Caco-2 (cell line): Measurements from ENCODE around the gene RSU1. TPM values are rescaled to one million over a fixed set of nuclear protein-coding genes. Genes with fewer than 3 reads are reported as not detected.

Source experiments
- BruUV-seq: library from RNA; stranded (reverse); fragments of 400-500 nt; replicated peaks from 2 replicates; lab custom pipeline; 2021; lab: Mats Ljungman, UMichigan
- CTCF ChIA-PET: fragments of 300-600 bp; sonication (Branson Sonifier 250); formaldehyde crosslinking; loops from one replicate; lab custom pipeline; 2022; ENCODE audit warnings: antibody characterized with exemption; lab: Charles Lee
- POLR2A ChIA-PET: fragments of 300-600 bp; sonication (Branson Sonifier 250); formaldehyde crosslinking; loops from one replicate; lab custom pipeline; 2022; ENCODE audit warnings: antibody characterized with exemption; lab: Charles Lee
- DNase-seq, 2 experiments: peaks; one replicate each; pipeline versions ENCODE4 v3.0.0 to v3.0.0-alpha.2; 2020 to 2022
- H3K27me3 ChIP-seq: replicated peaks from 2 replicates; pipeline ENCODE4 v1.6.0; 2011; ENCODE audit warnings: low read length; ENCODE audit not compliant: control insufficient read depth, insufficient read depth
- H3K36me3 ChIP-seq: 2 replicates; pipeline ENCODE4 v1.5.1; 2011; ENCODE audit warnings: low read length; ENCODE audit not compliant: control insufficient read depth, insufficient read depth
- H3K4me1 ChIP-seq: fragments of 250-450 bp; sonication (Bioruptor Pico); 2 replicates; pipeline ENCODE4 v1.5.1; 2020; ENCODE audit warnings: mild to moderate bottlenecking
- H3K4me3 ChIP-seq: 2 replicates; pipeline ENCODE4 v1.5.1; 2011; ENCODE audit warnings: low read depth, mild to moderate bottlenecking, control low read depth, low read length
- H3K9me3 ChIP-seq: fragments of 250-450 bp; sonication (Bioruptor Pico); 2 replicates; pipeline ENCODE4 v1.5.1; 2020; ENCODE audit warnings: mild to moderate bottlenecking, moderate library complexity
- H3K27ac Mint-ChIP-seq: one replicate; pipeline ENCODE4 v1.8.0; 2022; ENCODE audit warnings: mixed read lengths; ENCODE audit not compliant: unreplicated experiment
- H3K27me3 Mint-ChIP-seq: one replicate; pipeline ENCODE4 v1.8.0; 2022; ENCODE audit warnings: mixed read lengths; ENCODE audit not compliant: insufficient read depth, unreplicated experiment
- H3K36me3 Mint-ChIP-seq: one replicate; pipeline ENCODE4 v1.8.0; 2022; ENCODE audit warnings: mild to moderate bottlenecking, mixed read lengths; ENCODE audit not compliant: insufficient read depth, unreplicated experiment
- H3K4me1 Mint-ChIP-seq: one replicate; pipeline ENCODE4 v1.8.0; 2022; ENCODE audit warnings: low read depth, mixed read lengths; ENCODE audit not compliant: unreplicated experiment
- H3K4me3 Mint-ChIP-seq: one replicate; pipeline ENCODE4 v1.8.0; 2022; ENCODE audit warnings: mild to moderate bottlenecking, moderate library complexity, mixed read lengths; ENCODE audit not compliant: unreplicated experiment
- H3K9me3 Mint-ChIP-seq: one replicate; pipeline ENCODE4 v1.8.0; 2022; ENCODE audit warnings: mixed read lengths; ENCODE audit not compliant: unreplicated experiment
- CTCF ChIP-seq, 2 experiments: fragments of 200-600 bp in 1 of 2; IDR thresholded peaks; 1 replicate in 1 of 2; 2 replicates in 1 of 2; pipeline versions ENCODE4 v1.5.1 to v1.8.0; 2011 to 2022; ENCODE audit warnings: antibody characterized with exemption in 1 of 2, control low read depth in 1 of 2, inconsistent platforms in 1 of 2, low read depth in 1 of 2, low read length in 1 of 2, mild to moderate bottlenecking in 1 of 2, moderate library complexity in 1 of 2; ENCODE audit not compliant: insufficient read depth in 1 of 2, severe bottlenecking in 1 of 2, unreplicated experiment in 1 of 2
- intact Hi-C: fragments of 100-400 bp; cut with micrococcal nuclease; formaldehyde crosslinking; loops from one replicate; pipeline ENCODE4 v1.10.0; 2022; ENCODE audit not compliant: unreplicated experiment
- total RNA-seq: library from RNA; stranded (reverse); gene quantifications from 2 replicates; pipeline ENCODE4 v1.2.3, GENCODE V29; 2022

Gene RSU1
- total RNA-seq, 1 experiment from 2014 or later: 62.0 TPM

- no peaks in the 10 kb centered on the region; the same call in 1 of the 2 replicates for H3K4me1 ChIP-seq
- no TSS peak for BruUV-seq
- Mint-ChIP-seq H3K36me3 (peaks cover 7% of the 10 kb centered on the region), H3K27me3 (no peaks in the 10 kb centered on the region), H3K4me1 (peaks cover 14% of the 10 kb centered on the region), H3K27ac (no peak overlapping the region), H3K4me3 (no peak overlapping the region), H3K9me3 (no peaks in the 10 kb centered on the region)
- ChIA-PET CTCF (no interaction called here), POLR2A (no interaction called here)
- no peak for DNase-seq
- H3K4me3 ChIP-seq: no peak overlapping the region
- no peaks in the 10 kb centered on the region for H3K27me3 ChIP-seq
- no peak for TF ChIP-seq CTCF (IDR thresholded peaks at IDR 0.05; ENCODE audit: insufficient read depth in 1 of 2, low read depth in 1 of 2, low read length in 1 of 2, severe bottlenecking in 1 of 2, unreplicated experiment in 1 of 2)
- intact Hi-C loops: no loop called here
- H3K9me3 ChIP-seq: no peaks in the 10 kb centered on the region
- no peaks in the 10 kb centered on the region for H3K36me3 ChIP-seq
Measured at GRCh38 chr10:16812676-16813075, 4.5 kb downstream of the RSU1 start.

GRCh38 chr10:16811765-16812164 lies 5.5 kb downstream of the RSU1 start:
- H3K27me3 Mint-ChIP-seq: no peaks in the 10 kb centered on the region

GRCh38 chr10:16811292-16811691 lies 5.9 kb downstream of the RSU1 start:
- intact Hi-C loops: no loop called here
- H3K27ac Mint-ChIP-seq: no peak overlapping the region
- BruUV-seq: no TSS peak
- TF ChIP-seq CTCF (IDR thresholded peaks at IDR 0.05; ENCODE audit: insufficient read depth in 1 of 2, low read depth in 1 of 2, low read length in 1 of 2, severe bottlenecking in 1 of 2, unreplicated experiment in 1 of 2): no peak
- H3K9me3 Mint-ChIP-seq: no peaks in the 10 kb centered on the region
- no peaks in the 10 kb centered on the region for H3K27me3 Mint-ChIP-seq
- CTCF ChIA-PET: no interaction called here
- no peak for DNase-seq
- H3K4me3 Mint-ChIP-seq: no peak overlapping the region
- POLR2A ChIA-PET: no interaction called here
- H3K4me3 ChIP-seq: no peak overlapping the region
- no peaks in the 10 kb centered on the region for H3K9me3 ChIP-seq
- peaks cover 12% of the 10 kb centered on the region for H3K4me1 Mint-ChIP-seq
- H3K36me3 Mint-ChIP-seq: no peaks in the 10 kb centered on the region
- H3K36me3 ChIP-seq: no peaks in the 10 kb centered on the region
- H3K4me1 ChIP-seq: no peaks in the 10 kb centered on the region; the same call in 1 of the 2 replicates
- no peaks in the 10 kb centered on the region for H3K27me3 ChIP-seq

More at GRCh38 chr10:16811765-16812164, 5.5 kb downstream of the RSU1 start:
- no peaks in the 10 kb centered on the region for H3K36me3 Mint-ChIP-seq
- ChIA-PET CTCF (no interaction called here), POLR2A (no interaction called here)
- intact Hi-C loops: no loop called here
- H3K27ac Mint-ChIP-seq: no peak overlapping the region
- no peak for DNase-seq
- peaks cover 14% of the 10 kb centered on the region for H3K4me1 Mint-ChIP-seq
- H3K4me3 Mint-ChIP-seq: no peak overlapping the region
- TF ChIP-seq CTCF (IDR thresholded peaks at IDR 0.05; ENCODE audit: insufficient read depth in 1 of 2, low read depth in 1 of 2, low read length in 1 of 2, severe bottlenecking in 1 of 2, unreplicated experiment in 1 of 2): no peak
- Histone ChIP-seq H3K4me3 (no peak overlapping the region), H3K9me3 (no peaks in the 10 kb centered on the region), H3K36me3 (no peaks in the 10 kb centered on the region), H3K27me3 (no peaks in the 10 kb centered on the region), H3K4me1 (no peaks in the 10 kb centered on the region; the same call in 1 of the 2 replicates)
- BruUV-seq: no TSS peak
- H3K9me3 Mint-ChIP-seq: no peaks in the 10 kb centered on the region
